ENCODE measurements around the gene GLE1. TPM values are rescaled to one million over a fixed set of nuclear protein-coding genes. Genes with fewer than 3 reads are reported as not detected.
A peak's percentile ranks its signal among the peaks of the same experiment; 100 is the strongest.

The GLE1 gene
- 10 to 100 TPM; 52.5 to 54.4 TPM for total RNA-seq

DNA sequence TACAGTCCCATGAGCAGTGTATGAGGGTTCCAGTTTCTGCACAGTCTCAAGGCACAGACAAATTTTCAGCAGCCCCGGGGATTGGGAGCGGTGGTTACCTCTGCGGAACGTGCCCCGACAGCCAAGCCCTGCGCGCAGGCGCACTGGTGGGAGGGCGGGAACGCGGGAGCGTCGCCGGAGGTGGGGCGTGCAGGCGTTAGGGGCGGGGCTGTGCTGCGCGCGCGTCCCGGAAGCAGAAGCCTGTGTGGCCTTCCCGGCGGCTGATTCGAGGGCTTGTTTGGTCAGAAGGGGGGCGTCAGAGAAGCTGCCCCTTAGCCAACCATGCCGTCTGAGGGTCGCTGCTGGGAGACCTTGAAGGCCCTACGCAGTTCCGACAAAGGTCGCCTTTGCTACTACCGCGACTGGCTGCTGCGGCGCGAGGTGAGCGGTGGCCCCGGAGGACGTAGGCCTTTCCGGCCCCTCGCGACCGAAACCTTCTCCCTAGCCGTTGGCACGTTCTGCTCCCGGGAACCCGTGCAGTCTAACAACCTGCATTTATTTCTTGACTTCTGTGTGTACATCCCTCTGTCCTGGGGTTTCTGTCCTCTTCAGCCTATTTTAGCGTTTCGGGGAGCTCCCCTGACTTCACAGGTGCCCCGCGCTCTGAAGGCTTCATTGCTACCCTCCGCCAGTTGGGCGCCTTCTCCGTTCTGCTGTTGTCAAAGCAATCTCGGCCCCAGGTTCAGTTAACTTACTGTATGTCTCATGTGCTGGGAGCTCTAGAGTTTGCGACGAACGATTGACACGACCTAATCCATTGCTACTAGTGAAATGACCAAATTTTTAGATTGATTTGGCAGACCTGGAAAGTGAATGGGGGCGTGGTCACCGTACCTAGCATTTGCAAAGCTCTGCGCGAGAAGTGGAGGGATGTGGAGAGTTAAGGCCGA lies at the start of gene GLE1:
TSS of gene GLE1 (plus strand) at position 235 of the 929 bp plus-strand sequence. CDS start at position 322, 87 bp downstream.
- H3K27me3 Mint-ChIP-seq: no peaks in the 10 kb centered on the region
- H3K27ac Mint-ChIP-seq: peak within 1 kb of the TSS; percentile 99
- H3K4me1 Mint-ChIP-seq: peaks cover 21% of the 10 kb centered on the region
- H3K36me3 Mint-ChIP-seq (ENCODE audit: low read depth): peaks cover 31% of the 10 kb centered on the region
- ChIA-PET CTCF (interaction anchor here (0.6 to 2.5 kb wide), 3 partner anchors 45 to 143 kb away, joined by 3 to 9 read pairs (median 4); partner anchors contain the start of gene SPTAN1), POLR2A (interaction anchor here (0.6 to 1.3 kb wide), 6 partner anchors 9 to 317 kb away, joined by 3 to 13 read pairs (median 5); partner anchors contain the start of genes GOLGA2, SPTAN1 and SWI5)
- no peaks in the 10 kb centered on the region for H3K9me3 Mint-ChIP-seq (ENCODE audit: low read depth)
- intact Hi-C loops (cut with DNase I, micrococcal nuclease): loop anchor here (1.0 to 5.0 kb wide), 17 partner anchors 46 to 606 kb away; partner anchors contain the start of genes ODF2 (in 2 of the 2), BBLN (in 1 of the 2), COQ4 (in 1 of the 2) and CRAT (in 1 of the 2)
- peak; percentile 98 for DNase-seq
- ATAC-seq: peak; percentile 99
- H3K4me3 Mint-ChIP-seq: peak within 1 kb of the TSS; percentile 95

GRCh38 chr9:128454991-128455390 lies 49.5 kb upstream of the GLE1 start:
- POLR2A ChIA-PET: no interaction called here
- CTCF ChIA-PET: interaction anchor here (0.9 kb wide), 1 partner anchor 17 kb away, joined by 4 read pairs; no protein-coding TSS in a partner anchor
- Mint-ChIP-seq H3K27ac (peak overlapping the region; percentile 3), H3K27me3 (no peaks in the 10 kb centered on the region), H3K4me1 (peaks cover 16% of the 10 kb centered on the region), H3K36me3 (ENCODE audit: low read depth) (peaks cover 9% of the 10 kb centered on the region), H3K4me3 (peak overlapping the region; percentile 38), H3K9me3 (ENCODE audit: low read depth) (no peaks in the 10 kb centered on the region)
- ATAC-seq (no peak), DNase-seq (no peak)
- intact Hi-C loops (cut with DNase I, micrococcal nuclease): loop anchor here (5.0 kb wide), 2 partner anchors 47 to 957 kb away; partner anchors contain the start of gene GLE1 (in 1 of the 2)

DNA sequence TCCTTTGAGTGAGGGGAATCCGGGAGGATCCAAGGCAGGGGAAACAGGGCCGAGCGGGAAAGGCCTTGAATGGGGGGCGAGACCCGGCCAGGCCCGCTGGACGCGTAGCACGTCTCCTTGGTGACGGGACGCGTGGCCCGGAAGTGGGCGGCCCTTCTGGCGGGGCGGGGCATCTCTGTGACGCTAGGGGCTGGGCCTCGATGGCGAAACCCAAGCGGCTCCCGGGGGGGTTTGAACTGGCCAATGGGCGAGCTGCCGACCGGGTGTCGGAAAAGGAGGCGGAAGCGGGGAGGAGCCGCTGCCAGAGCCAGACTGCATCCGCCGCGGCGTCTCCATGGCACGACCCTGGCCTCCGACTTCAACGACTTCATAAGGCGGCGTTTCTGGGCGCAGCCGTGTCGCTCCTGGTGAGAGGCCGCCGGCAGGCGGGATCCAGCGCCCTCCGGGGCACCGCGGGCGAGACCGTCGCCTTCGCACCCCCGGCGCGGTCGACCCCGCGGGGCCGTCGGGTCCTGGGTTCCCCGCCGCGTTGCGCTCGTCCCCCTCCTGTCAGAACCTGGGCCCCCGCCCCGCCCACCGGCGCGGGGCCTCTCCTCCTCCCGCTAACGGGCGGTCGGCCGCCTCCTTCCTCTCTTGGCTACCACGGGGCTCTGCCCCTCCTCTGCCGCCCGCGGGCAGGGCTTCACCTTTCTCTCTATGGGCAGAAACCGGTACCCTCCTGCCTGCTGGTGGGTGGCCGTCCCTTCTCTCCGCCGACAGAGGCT lies 48.5 kb upstream of the GLE1 start, which contains the start of gene ODF2:
TSS of gene ODF2 (plus strand) at position 158 of the 764 bp plus-strand sequence. CDS start at position 244, 86 bp downstream.
- CTCF ChIA-PET: interaction anchor here (0.9 to 1.0 kb wide), 2 partner anchors 15 to 18 kb away, joined by 4 read pairs; no protein-coding TSS in a partner anchor
- H3K4me1 Mint-ChIP-seq: peaks cover 16% of the 10 kb centered on the region

DNA sequence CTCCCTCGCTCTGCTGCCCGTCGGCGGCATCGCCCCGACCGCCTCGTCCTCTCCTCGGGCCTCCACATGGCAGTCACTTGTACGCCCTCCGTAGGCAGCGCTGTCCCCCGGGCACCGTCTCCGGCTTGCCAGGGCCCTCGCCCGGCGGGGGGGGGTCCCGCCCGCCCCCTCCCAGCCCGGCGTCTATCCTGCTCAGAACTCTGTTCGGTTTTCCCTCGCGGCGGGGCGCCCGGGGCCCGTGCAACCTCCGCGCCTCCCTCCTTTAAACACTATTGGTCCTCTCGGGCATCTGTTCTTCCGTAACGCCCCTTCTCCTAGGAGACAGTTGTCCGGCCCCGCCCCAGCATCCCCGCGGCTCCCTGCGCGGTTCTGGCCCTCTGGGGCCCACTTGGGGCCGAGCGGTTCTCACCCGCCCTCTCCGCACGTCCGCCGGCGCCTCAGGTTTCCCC lies 47.9 kb upstream of the GLE1 start:
- DNase-seq (peak; percentile 80), ATAC-seq (peak; percentile 67)
- H3K9me3 Mint-ChIP-seq (ENCODE audit: low read depth): no peaks in the 10 kb centered on the region
- peak overlapping the region; percentile 82 for H3K27ac Mint-ChIP-seq
- CTCF ChIA-PET: no interaction called here
- H3K4me3 Mint-ChIP-seq: peak overlapping the region; percentile 81
- H3K36me3 Mint-ChIP-seq (ENCODE audit: low read depth): peaks cover 22% of the 10 kb centered on the region
- peaks cover 16% of the 10 kb centered on the region for H3K4me1 Mint-ChIP-seq
- POLR2A ChIA-PET: no interaction called here
- intact Hi-C loops (cut with DNase I, micrococcal nuclease): loop anchor here (1.0 to 5.0 kb wide), 29 partner anchors 36 to 956 kb away; partner anchors contain the start of genes GLE1 (in 2 of the 2), SPTAN1 (in 2 of the 2), BBLN (in 1 of the 2) and CERCAM (in 1 of the 2)
- no peaks in the 10 kb centered on the region for H3K27me3 Mint-ChIP-seq

More for the DNA sequence above, 48.5 kb upstream of the GLE1 start, which contains the start of gene ODF2:
- Mint-ChIP-seq H3K36me3 (ENCODE audit: low read depth) (peaks cover 18% of the 10 kb centered on the region), H3K27me3 (no peaks in the 10 kb centered on the region), H3K27ac (peak within 1 kb of the TSS; percentile 82), H3K4me3 (peak within 1 kb of the TSS; percentile 81), H3K9me3 (ENCODE audit: low read depth) (no peaks in the 10 kb centered on the region)
- POLR2A ChIA-PET: interaction anchor here (0.6 kb wide), 1 partner anchor 254 kb away, joined by 3 read pairs; no protein-coding TSS in a partner anchor
- peak; percentile 95 for ATAC-seq
- intact Hi-C loops (cut with DNase I, micrococcal nuclease): loop anchor here (1.0 to 5.0 kb wide), 29 partner anchors 36 to 956 kb away; partner anchors contain the start of genes GLE1 (in 2 of the 2), SPTAN1 (in 2 of the 2), BBLN (in 1 of the 2) and CERCAM (in 1 of the 2)
- DNase-seq: peak; percentile 99

GRCh38 chr9:128457207-128457606 lies 47.3 kb upstream of the GLE1 start:
- H3K27ac Mint-ChIP-seq: no peak overlapping the region
- peaks cover 16% of the 10 kb centered on the region for H3K4me1 Mint-ChIP-seq
- no peaks in the 10 kb centered on the region for H3K27me3 Mint-ChIP-seq
- H3K4me3 Mint-ChIP-seq: peak overlapping the region; percentile 81
- no peak for DNase-seq
- ChIA-PET POLR2A (interaction anchor here (0.6 kb wide), 1 partner anchor 232 kb away, joined by 3 read pairs; the partner anchor contains the start of gene SET), CTCF (interaction anchor here (1.0 kb wide), 1 partner anchor 165 kb away, joined by 3 read pairs; no protein-coding TSS in a partner anchor)
- H3K9me3 Mint-ChIP-seq (ENCODE audit: low read depth): no peaks in the 10 kb centered on the region
- no peak for ATAC-seq
- peaks cover 27% of the 10 kb centered on the region for H3K36me3 Mint-ChIP-seq (ENCODE audit: low read depth)
- intact Hi-C loops (cut with DNase I, micrococcal nuclease): loop anchor here (2.0 to 5.0 kb wide), 4 partner anchors 45 to 955 kb away; partner anchors contain the start of genes GLE1 (in 1 of the 2) and SPTAN1 (in 1 of the 2)

DNA sequence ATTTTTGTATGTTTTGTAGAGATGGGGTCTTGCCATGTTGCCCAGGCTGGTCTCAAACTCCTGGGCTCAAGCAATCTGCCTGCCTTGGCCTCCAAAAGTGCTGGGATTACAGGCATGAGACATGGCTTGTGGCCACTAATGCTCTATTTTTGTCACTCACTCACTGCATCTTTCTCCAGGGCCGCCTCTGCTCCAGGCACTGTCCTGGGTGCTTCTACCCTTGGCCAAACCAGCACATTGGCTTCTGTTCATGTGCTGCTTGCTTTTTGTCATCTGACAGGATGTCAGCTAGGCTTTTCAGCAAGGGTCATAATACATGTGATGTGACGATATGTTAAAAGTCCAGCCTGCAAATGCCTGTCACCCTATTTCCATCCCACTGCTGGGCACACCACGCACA lies 45.5 kb upstream of the GLE1 start:
- DNase-seq (no peak), ATAC-seq (no peak)
- H3K4me1 Mint-ChIP-seq: peaks cover 16% of the 10 kb centered on the region
- ChIA-PET CTCF (interaction anchor here (1.5 kb wide), 1 partner anchor 21 kb away, joined by 3 read pairs; no protein-coding TSS in a partner anchor), POLR2A (no interaction called here)
- H3K9me3 Mint-ChIP-seq (ENCODE audit: low read depth): no peaks in the 10 kb centered on the region
- no peak overlapping the region for H3K4me3 Mint-ChIP-seq
- peaks cover 38% of the 10 kb centered on the region for H3K36me3 Mint-ChIP-seq (ENCODE audit: low read depth)
- H3K27me3 Mint-ChIP-seq: no peaks in the 10 kb centered on the region
- intact Hi-C loops (cut with DNase I, micrococcal nuclease): loop anchor here (5.0 kb wide), 2 partner anchors 43 to 953 kb away; partner anchors contain the start of gene GLE1 (in 1 of the 2)
- H3K27ac Mint-ChIP-seq: no peak overlapping the region

DNA sequence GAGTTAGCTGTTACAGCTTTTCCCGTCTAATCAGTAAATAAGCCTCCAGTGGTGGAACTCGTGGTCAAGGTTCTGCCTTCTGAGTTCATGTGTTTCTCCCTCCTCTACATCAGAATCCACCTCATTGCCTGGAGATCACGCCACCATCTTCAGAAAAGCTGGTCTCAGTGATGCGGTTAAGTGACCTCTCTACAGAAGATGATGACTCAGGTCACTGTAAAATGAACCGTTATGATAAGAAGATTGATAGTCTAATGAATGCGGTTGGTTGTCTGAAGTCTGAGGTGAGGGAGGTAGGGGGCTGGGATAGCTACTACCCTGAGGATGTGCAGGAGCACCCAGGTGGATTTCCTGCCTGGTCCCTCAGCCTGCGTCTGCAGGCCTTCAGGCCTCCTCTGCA lies 35.4 kb upstream of the GLE1 start:
- intact Hi-C loops (cut with DNase I, micrococcal nuclease): no loop called here
- Mint-ChIP-seq H3K27ac (no peak overlapping the region), H3K9me3 (ENCODE audit: low read depth) (no peaks in the 10 kb centered on the region), H3K27me3 (no peaks in the 10 kb centered on the region), H3K36me3 (ENCODE audit: low read depth) (peaks cover 35% of the 10 kb centered on the region), H3K4me3 (no peak overlapping the region), H3K4me1 (peaks cover 2% of the 10 kb centered on the region)
- POLR2A ChIA-PET: interaction anchor here (0.8 kb wide), 1 partner anchor 63 kb away, joined by 3 read pairs; no protein-coding TSS in a partner anchor
- no peak for DNase-seq
- ATAC-seq: no peak
- CTCF ChIA-PET: interaction anchor here (0.9 to 1.3 kb wide), 3 partner anchors 11 to 233 kb away, joined by 3 to 5 read pairs (median 3); partner anchors contain the start of gene PKN3

GRCh38 chr9:128470560-128470959 lies 34.0 kb upstream of the GLE1 start:
- Mint-ChIP-seq H3K27ac (peak overlapping the region; percentile 32), H3K36me3 (ENCODE audit: low read depth) (peaks cover 46% of the 10 kb centered on the region), H3K27me3 (no peaks in the 10 kb centered on the region), H3K4me3 (no peak overlapping the region), H3K4me1 (peaks cover 2% of the 10 kb centered on the region), H3K9me3 (ENCODE audit: low read depth) (no peaks in the 10 kb centered on the region)
- POLR2A ChIA-PET: no interaction called here
- peak; percentile 24 for DNase-seq
- CTCF ChIA-PET: no interaction called here
- peak; percentile 30 for ATAC-seq
- intact Hi-C loops (cut with DNase I, micrococcal nuclease): no loop called here

GRCh38 chr9:128473104-128473503 lies 31.4 kb upstream of the GLE1 start:
- DNase-seq: no peak
- Mint-ChIP-seq H3K4me1 (peaks cover 2% of the 10 kb centered on the region), H3K4me3 (no peak overlapping the region), H3K27me3 (no peaks in the 10 kb centered on the region), H3K27ac (no peak overlapping the region), H3K9me3 (ENCODE audit: low read depth) (no peaks in the 10 kb centered on the region), H3K36me3 (ENCODE audit: low read depth) (peaks cover 45% of the 10 kb centered on the region)
- POLR2A ChIA-PET: no interaction called here
- intact Hi-C loops (cut with DNase I, micrococcal nuclease): no loop called here
- CTCF ChIA-PET: no interaction called here
- no peak for ATAC-seq

DNA sequence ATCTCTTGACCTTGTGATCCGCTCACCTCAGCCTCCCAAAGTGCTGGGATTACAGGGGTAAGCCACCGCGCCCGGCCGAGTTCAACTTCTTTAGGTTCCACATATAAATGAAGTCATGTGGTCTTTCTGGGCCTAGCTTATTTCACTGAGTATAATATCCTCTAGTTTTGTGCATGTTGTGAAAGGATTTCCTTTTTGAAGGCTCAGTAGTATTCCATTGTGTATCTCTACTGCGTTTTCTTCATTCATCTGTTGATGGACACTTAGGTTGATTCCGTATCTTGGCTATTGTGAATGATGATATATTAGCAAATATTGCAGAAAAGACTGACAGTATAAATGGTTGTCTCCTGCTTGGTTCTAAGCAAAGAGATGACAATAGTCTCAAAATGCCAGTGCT lies 28.7 kb upstream of the GLE1 start:
- Mint-ChIP-seq H3K27me3 (no peaks in the 10 kb centered on the region), H3K4me1 (no peaks in the 10 kb centered on the region), H3K4me3 (no peak overlapping the region), H3K27ac (no peak overlapping the region), H3K9me3 (ENCODE audit: low read depth) (no peaks in the 10 kb centered on the region), H3K36me3 (ENCODE audit: low read depth) (peaks cover 52% of the 10 kb centered on the region)
- DNase-seq (no peak), ATAC-seq (no peak)
- CTCF ChIA-PET: no interaction called here
- POLR2A ChIA-PET: no interaction called here
- intact Hi-C loops (cut with DNase I, micrococcal nuclease): no loop called here

Data from activated CD4-positive, alpha-beta T cell treated with anti-CD3 and anti-CD28 coated beads for 36 hours (primary cell).